Stimulated activated CD4-positive, alpha-beta T cell treated with anti-CD3 and anti-CD28 coated beads, Interleukin-2, amount 100 ng/mL, for 4 hours (primary cell): ENCODE data around the gene GALNT6.
"Not testable (repeated sequence)": the region's sequence is repeated elsewhere in the genome, so short reads cannot be mapped to it uniquely, and the experiment has no call there.

Experiments
- DNase-seq: peaks from one replicate; pipeline ENCODE4 v3.0.0-alpha.2; 2020; ENCODE audit warnings: low read depth

GALNT6 gene

GRCh38 chr12:51351913-51352532, 39.2 kb downstream of the GALNT6 start:
- DNase-seq, result no peak

GRCh38 chr12:51349026-51349425, 42.2 kb downstream of the GALNT6 start:
- DNase-seq, result no peak

DNA sequence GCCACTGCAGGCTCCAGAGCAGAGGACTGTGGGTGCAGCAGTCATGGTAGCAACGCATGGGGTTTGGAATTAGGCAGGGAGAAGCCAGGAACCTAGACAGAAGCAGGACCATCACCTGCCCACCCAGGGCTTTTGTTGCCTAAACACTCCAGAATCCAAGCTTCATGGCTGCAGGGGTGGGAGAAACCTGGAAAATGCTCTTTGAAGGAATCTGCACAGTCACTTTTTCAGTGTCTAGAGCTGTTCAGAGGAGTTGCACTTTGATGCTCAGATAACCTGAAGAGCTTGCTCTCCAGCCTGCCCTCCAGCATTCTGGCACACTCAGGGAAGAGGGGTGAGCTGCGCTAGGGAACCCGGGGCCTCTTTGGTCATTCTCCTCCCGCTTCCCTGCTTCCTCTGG, 43.1 kb downstream of the GALNT6 start:
- DNase-seq, result no peak

DNA sequence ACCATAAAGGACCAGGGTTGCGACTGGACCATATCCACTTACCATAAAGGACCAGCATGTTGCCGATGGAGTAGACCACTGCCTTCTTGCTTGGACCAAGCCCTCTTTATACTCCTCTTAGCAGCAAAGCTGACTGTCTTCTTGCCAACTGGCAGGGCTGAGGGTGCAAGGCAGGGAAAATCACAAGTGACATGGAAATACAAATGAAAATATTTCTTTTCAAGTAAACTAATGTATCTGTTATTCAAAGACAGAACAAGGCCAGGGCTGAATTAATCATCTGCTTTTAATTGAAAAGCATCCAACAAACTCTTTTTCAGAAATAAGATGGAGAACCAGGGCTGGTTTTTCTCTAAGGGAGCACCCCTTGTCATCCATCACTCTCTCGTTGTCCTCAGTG, 44.6 kb downstream of the GALNT6 start, which contains the start of gene CELA1:
CELA1 (minus strand) TSS at position 99 of the 400 bp plus-strand sequence; CDS start at position 58, 41 bp downstream.
- DNase-seq, result no peak

GRCh38 chr12:51345681-51346080, 45.5 kb downstream of the GALNT6 start:
- no peak for DNase-seq

DNA sequence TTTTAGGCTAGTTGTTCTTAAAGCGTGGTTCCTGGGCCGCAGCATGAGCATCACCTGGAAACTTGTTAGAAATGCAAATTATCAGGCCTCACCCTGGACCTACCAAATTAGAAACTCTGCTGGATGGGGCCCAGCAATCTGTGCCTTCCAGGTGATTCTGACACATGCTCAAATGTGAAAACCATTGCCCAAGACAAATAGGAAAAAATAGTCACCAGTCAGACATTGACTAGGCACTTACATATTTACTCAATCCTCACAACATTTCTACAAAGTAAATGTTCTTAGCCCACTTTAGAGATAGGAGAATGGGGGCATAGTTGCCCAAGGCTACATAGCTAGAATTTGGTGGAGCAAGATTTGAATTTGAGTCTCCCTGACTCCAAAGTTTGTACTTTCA, 48.0 kb downstream of the GALNT6 start:
- no peak for DNase-seq

DNA sequence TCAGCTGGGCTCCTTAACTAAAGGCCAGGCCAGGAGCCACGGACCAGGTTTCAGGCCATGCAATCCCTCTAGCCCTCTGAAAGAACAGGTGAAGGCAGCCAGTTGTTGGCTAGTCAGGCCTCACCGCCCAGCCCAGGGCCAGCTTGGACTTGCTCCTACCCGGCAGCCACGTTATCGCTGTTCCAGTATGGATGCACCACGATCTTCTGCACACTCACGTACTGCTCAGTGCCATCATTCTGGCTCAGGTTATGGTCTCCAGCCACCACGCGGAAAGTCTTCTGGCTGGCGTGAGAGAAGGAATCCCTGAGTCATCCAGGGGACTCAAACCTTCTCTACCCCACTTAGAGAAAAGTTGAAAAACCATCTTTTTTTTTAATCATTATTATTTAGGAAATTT, 48.8 kb downstream of the GALNT6 start:
- DNase-seq, result no peak

- DNase-seq, result peak; percentile 68
Measured at GRCh38 chr12:51341251-51342007, 49.8 kb downstream of the GALNT6 start.

- no peak for DNase-seq
Measured at GRCh38 chr12:51339750-51340149, 51.5 kb downstream of the GALNT6 start.

- not testable (repeated sequence) for DNase-seq
Measured at GRCh38 chr12:51337336-51337735, 53.9 kb downstream of the GALNT6 start.

GRCh38 chr12:51335931-51336330, 55.3 kb downstream of the GALNT6 start:
- DNase-seq, result no peak

DNA sequence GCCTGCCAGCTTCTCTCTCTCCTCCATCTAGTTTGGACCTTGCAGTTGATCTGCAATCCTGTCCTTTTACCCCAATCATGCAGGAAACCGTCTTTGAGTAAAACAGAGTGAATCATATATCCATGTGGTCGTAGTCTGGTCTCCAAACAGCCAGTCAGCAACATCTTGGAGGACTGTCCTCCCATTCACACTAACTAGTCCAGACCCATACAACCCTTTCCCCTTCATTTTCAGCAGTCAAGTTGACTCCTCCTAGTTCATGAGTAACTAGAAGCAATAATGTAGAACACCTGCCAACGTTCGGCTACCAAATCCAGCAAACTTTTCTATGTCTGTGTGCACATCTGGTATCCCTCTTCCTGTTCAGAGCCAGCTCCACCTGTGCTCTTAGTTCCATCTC, 56.4 kb downstream of the GALNT6 start:
- DNase-seq, result no peak

DNA sequence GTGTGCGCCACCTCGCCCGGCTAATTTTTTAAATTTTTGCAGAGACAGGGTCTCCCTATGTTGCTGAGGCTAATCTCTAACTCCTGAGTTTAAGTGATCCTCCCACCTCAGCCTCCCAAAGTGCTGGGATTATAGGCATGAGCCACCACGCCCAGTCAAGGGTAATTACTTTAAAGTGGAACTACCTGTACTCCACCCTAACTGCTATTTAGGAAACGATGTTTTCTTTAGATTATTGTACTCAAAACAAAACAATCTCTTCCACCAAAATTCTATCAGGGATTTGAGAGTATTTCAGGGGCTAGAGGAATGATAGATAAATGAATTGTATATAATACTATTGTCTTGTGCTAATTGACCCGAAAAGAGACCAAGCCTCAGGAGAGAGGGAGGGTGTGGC, 57.7 kb downstream of the GALNT6 start:
- DNase-seq, result no peak

GRCh38 chr12:51330186-51330585, 61.0 kb downstream of the GALNT6 start:
- no peak for DNase-seq

DNA sequence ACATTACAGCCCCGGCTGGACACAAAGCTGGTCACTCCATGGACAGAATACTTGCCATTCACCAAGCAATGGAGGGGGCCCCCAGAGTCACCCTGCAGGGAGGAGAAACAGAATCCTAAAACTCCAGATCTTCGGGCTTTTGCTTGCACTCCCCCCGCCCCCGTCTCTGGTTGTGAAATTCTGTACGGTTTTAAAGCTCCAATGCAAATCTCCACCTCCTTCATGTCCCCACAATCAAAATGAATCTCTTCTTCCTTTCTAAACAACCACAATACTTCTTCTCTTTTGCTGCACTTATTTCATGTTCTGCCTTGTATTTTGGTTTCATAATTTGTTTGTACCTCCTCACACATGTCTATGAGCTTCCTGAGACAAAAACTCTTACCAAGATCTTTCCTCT, 61.5 kb downstream of the GALNT6 start:
- DNase-seq, result no peak

DNA sequence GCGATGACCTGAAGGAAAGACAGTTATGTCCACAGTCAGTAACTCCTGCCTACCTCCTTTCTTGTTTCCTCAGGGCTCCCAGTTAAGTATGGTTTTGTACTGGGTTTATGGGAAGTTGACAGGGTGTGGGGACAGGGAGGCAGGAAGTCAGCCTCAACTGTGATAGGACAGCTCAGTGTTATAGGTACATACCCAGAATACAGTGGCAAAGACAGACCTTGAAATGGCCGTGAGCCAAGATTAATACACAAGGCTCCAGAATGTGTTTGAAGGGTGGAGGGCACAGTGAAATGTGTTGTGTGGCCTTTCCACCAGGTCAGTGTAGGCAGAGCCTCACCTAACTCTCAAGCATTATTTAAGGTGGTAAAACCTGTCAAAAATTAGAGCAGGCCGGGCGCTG, 62.6 kb downstream of the GALNT6 start:
- no peak for DNase-seq

GRCh38 chr12:51326698-51327439, 64.3 kb downstream of the GALNT6 start:
- no peak for DNase-seq

DNA sequence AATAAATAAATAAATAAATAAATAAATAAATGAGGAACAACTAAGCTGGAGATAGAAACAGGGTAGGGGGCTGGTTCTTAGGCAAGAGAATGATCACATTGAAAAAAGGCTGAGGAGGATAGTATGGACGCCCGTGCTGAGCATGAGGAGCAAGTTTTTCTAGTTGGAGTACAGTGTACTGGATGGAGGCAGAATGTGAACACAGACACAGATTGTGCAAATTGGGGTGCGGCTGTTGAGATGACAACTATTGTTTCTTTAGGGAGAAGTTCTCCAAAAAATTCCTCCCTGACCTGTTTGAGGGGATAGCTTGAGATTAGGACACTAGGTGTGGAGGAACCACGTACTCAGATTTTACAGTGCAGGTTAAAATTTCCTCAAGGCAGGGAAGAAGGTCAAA, 66.3 kb downstream of the GALNT6 start:
- no peak for DNase-seq

DNA sequence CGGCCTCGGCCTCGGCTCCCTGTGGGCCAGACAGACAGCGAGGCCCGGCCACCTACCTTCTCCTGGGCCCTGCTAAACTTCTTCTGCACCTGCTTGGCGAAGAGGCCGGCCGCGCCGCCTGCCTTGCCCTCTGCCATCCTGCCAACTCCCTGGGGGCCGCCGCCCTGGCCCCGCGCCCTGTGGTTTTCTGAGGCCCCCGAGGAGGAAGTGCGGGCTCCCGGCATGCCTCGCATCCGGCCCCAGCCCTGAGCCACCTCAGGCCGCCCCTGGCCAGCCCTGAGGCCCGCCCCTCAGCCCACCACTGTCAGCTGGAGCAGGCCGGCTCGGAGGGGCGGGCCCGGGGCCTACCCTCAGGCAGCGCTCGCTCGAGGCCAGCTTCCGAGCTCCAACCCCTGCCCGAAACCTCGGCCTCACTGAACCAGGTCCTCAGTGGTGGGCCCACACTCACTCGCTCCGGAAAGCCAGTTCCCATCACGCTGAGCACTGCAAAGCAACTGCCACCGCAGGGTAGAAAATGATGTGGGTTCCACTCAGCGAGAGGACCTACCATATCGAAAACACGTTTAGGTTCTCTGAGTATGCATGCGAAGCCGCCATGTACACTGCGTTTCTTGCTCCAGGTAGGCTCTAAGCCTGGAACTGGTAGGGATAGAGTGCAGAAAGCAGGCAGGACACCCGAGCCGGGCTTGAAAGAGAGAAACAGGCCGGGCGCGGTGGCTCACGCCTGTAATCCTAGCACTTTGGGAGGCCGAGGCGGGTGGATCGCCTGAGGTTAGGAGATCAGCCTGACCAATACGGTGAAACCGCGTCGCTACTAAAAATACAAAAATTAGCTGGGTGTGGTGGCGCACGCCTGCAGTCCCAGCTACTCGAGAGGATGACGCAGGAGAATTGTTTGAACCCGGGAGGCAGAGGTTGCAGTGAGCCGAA, 67.0 kb downstream of the GALNT6 start, which contains the start of gene BIN2:
BIN2 (minus strand) TSS at position 209 of the 930 bp plus-strand sequence; CDS start at position 137, 72 bp downstream.
- DNase-seq, result peak; percentile 32

GRCh38 chr12:51323317-51323960, 67.8 kb downstream of the GALNT6 start:
- peak; percentile 33 for DNase-seq

DNA sequence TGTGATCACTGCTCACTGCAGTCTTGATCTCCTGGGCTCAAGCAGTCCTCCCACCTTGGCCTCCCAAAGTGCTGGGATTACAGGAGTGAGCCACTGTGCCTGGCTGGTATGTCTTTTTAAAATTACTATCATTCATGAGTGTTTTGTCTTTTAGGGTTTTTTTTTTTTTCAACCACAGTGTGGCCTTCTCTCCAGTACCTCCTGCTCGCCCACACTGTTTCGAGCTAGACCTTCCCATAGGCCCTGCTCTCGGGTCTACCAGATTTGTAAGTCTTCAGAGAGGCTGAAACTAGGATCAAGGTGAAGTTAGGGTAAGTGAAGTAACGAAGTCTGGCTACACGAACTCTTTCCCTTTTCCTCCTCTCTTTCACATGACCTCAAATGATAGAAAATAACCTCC, 68.8 kb downstream of the GALNT6 start:
- DNase-seq, result no peak
